ENCODE data around the gene KLHDC7B. TPM values are rescaled to one million over a fixed set of nuclear protein-coding genes. Genes with fewer than 3 reads are reported as not detected.
"Not testable (repeated sequence)": the region's sequence is repeated elsewhere in the genome, so short reads cannot be mapped to it uniquely, and the experiment has no call there.

The KLHDC7B gene
- total RNA-seq, 2 donors from 2014 or later, result 6.5 to 15.2 TPM

- peaks cover 37 to 39% of the 10 kb centered on the region in 2 donors for H3K4me1 Mint-ChIP-seq (ENCODE audit: low read depth in 2 of 2)
- no peaks in the 10 kb centered on the region for H3K36me3 Mint-ChIP-seq
- peak; percentile 49 to 68 for ATAC-seq
- no peaks in the 10 kb centered on the region for H3K27me3 Mint-ChIP-seq
- H3K4me3 Mint-ChIP-seq, result peak within 1 kb of the TSS; percentile 92
- H3K27ac Mint-ChIP-seq, result peak within 1 kb of the TSS; percentile 95
- peak; percentile 91 for DNase-seq (ENCODE audit: low spot score)
- H3K9me3 Mint-ChIP-seq, result no peaks in the 10 kb centered on the region
Measured at GRCh38 chr22:50529897-50530579, 15.7 kb upstream of the KLHDC7B start, which contains the start of gene TYMP. Gene TYMP, minus strand, starts transcription at chr22:50530012. Its CDS starts 303 bp downstream, at chr22:50529709.

- Mint-ChIP-seq H3K27me3 (no peaks in the 10 kb centered on the region), H3K36me3 (no peaks in the 10 kb centered on the region), H3K4me1 (ENCODE audit: low read depth in 2 of 2) (peaks cover 37 to 39% of the 10 kb centered on the region in 2 donors), H3K4me3 (peak overlapping the region; percentile 92), H3K27ac (peak overlapping the region; percentile 95), H3K9me3 (no peaks in the 10 kb centered on the region)
- ATAC-seq (peak; percentile 0), DNase-seq (ENCODE audit: low spot score) (peak; percentile 73)
Measured at GRCh38 chr22:50530580-50530876, 15.2 kb upstream of the KLHDC7B start.

- H3K36me3 Mint-ChIP-seq, result no peaks in the 10 kb centered on the region
- ATAC-seq (peak; percentile 67 to 70), DNase-seq (ENCODE audit: low spot score) (peak; percentile 93)
- H3K4me1 Mint-ChIP-seq (ENCODE audit: low read depth in 2 of 2), result peaks cover 37 to 39% of the 10 kb centered on the region in 2 donors
- H3K27ac Mint-ChIP-seq, result peak overlapping the region; percentile 95
- no peaks in the 10 kb centered on the region for H3K9me3 Mint-ChIP-seq
- peak overlapping the region; percentile 92 for H3K4me3 Mint-ChIP-seq
- no peaks in the 10 kb centered on the region for H3K27me3 Mint-ChIP-seq
Measured at GRCh38 chr22:50530877-50531545, 14.7 kb upstream of the KLHDC7B start.

- Mint-ChIP-seq H3K4me3 (peak overlapping the region; percentile 92), H3K9me3 (no peaks in the 10 kb centered on the region), H3K4me1 (ENCODE audit: low read depth in 2 of 2) (peaks cover 39 to 41% of the 10 kb centered on the region in 2 donors), H3K36me3 (no peaks in the 10 kb centered on the region), H3K27me3 (no peaks in the 10 kb centered on the region), H3K27ac (peak overlapping the region; percentile 95)
- DNase-seq (ENCODE audit: low spot score), result peak; percentile 85
- peak; percentile 62 to 64 for ATAC-seq
Measured at GRCh38 chr22:50531546-50531961, 14.1 kb upstream of the KLHDC7B start.

GRCh38 chr22:50531962-50532674 lies 13.6 kb upstream of the KLHDC7B start:
- H3K9me3 Mint-ChIP-seq, result no peaks in the 10 kb centered on the region
- H3K4me1 Mint-ChIP-seq (ENCODE audit: low read depth in 2 of 2), result peaks cover 37 to 39% of the 10 kb centered on the region in 2 donors
- peak overlapping the region; percentile 92 for H3K4me3 Mint-ChIP-seq
- DNase-seq (ENCODE audit: low spot score) (no peak), ATAC-seq (no peak)
- H3K27ac Mint-ChIP-seq, result peak overlapping the region; percentile 92 to 95
- no peaks in the 10 kb centered on the region for H3K36me3 Mint-ChIP-seq
- H3K27me3 Mint-ChIP-seq, result no peaks in the 10 kb centered on the region

GRCh38 chr22:50532824-50533796 lies 12.6 kb upstream of the KLHDC7B start:
- no peaks in the 10 kb centered on the region for H3K27me3 Mint-ChIP-seq
- H3K36me3 Mint-ChIP-seq, result peaks cover 5% of the 10 kb centered on the region
- no peak for DNase-seq (ENCODE audit: low spot score)
- peaks cover 3% of the 10 kb centered on the region for H3K9me3 Mint-ChIP-seq
- H3K27ac Mint-ChIP-seq, result peak overlapping the region; percentile 92 to 95
- peaks cover 34 to 36% of the 10 kb centered on the region in 2 donors for H3K4me1 Mint-ChIP-seq (ENCODE audit: low read depth in 2 of 2)
- no peak for ATAC-seq
- H3K4me3 Mint-ChIP-seq, result peak overlapping the region; percentile 92

GRCh38 chr22:50533856-50534711 lies 11.6 kb upstream of the KLHDC7B start:
- ATAC-seq; DNase-seq (ENCODE audit: low spot score); H3K27me3 Mint-ChIP-seq; H3K4me3 Mint-ChIP-seq; H3K36me3 Mint-ChIP-seq; H3K9me3 Mint-ChIP-seq: not testable (repeated sequence)
- H3K27ac Mint-ChIP-seq, result peak overlapping the region; percentile 92 to 95
- H3K4me1 Mint-ChIP-seq (ENCODE audit: low read depth in 2 of 2), result peaks cover 30 to 35% of the 10 kb centered on the region in 2 donors

- DNase-seq (ENCODE audit: low spot score) (no peak), ATAC-seq (no peak)
- Mint-ChIP-seq H3K4me1 (ENCODE audit: low read depth in 2 of 2) (peaks cover 40 to 45% of the 10 kb centered on the region in 2 donors), H3K36me3 (peaks cover 10% of the 10 kb centered on the region), H3K9me3 (peaks cover 3% of the 10 kb centered on the region), H3K4me3 (no peak overlapping the region), H3K27me3 (no peaks in the 10 kb centered on the region), H3K27ac (peak overlapping the region; percentile 92 to 95)
Measured at GRCh38 chr22:50535113-50535512, 10.6 kb upstream of the KLHDC7B start.

- DNase-seq (ENCODE audit: low spot score), result no peak
- ATAC-seq, result no peak
- Mint-ChIP-seq H3K4me3 (no peak overlapping the region), H3K27me3 (no peaks in the 10 kb centered on the region), H3K4me1 (ENCODE audit: low read depth in 2 of 2) (peaks cover 50 to 54% of the 10 kb centered on the region in 2 donors), H3K27ac (peak overlapping the region; percentile 95 to 99), H3K36me3 (peaks cover 10% of the 10 kb centered on the region), H3K9me3 (peaks cover 3% of the 10 kb centered on the region)
Measured at GRCh38 chr22:50536226-50536625, 9.5 kb upstream of the KLHDC7B start.

- Mint-ChIP-seq H3K27ac (peak overlapping the region; percentile 95 to 99), H3K4me1 (ENCODE audit: low read depth in 2 of 2) (peaks cover 61 to 65% of the 10 kb centered on the region in 2 donors), H3K36me3 (peaks cover 16% of the 10 kb centered on the region), H3K9me3 (peaks cover 5% of the 10 kb centered on the region), H3K27me3 (no peaks in the 10 kb centered on the region), H3K4me3 (peak overlapping the region; percentile 93)
- ATAC-seq (no peak), DNase-seq (ENCODE audit: low spot score) (no peak)
Measured at GRCh38 chr22:50537765-50538164, 7.9 kb upstream of the KLHDC7B start.

- H3K4me1 Mint-ChIP-seq (ENCODE audit: low read depth in 2 of 2), result peaks cover 60 to 63% of the 10 kb centered on the region in 2 donors
- H3K4me3 Mint-ChIP-seq, result peak overlapping the region; percentile 90
- ATAC-seq (no peak), DNase-seq (ENCODE audit: low spot score) (no peak)
- H3K9me3 Mint-ChIP-seq, result peaks cover 5% of the 10 kb centered on the region
- peak overlapping the region; percentile 95 to 99 for H3K27ac Mint-ChIP-seq
- peaks cover 16% of the 10 kb centered on the region for H3K36me3 Mint-ChIP-seq
- no peaks in the 10 kb centered on the region for H3K27me3 Mint-ChIP-seq
Measured at GRCh38 chr22:50540381-50540780, 5.3 kb upstream of the KLHDC7B start.

- not testable (repeated sequence) for H3K27me3 Mint-ChIP-seq, H3K9me3 Mint-ChIP-seq
- H3K4me3 Mint-ChIP-seq, result peak overlapping the region; percentile 90
- peak; percentile 90 for DNase-seq (ENCODE audit: low spot score)
- peak; percentile 69 to 85 for ATAC-seq
- H3K27ac Mint-ChIP-seq, result peak overlapping the region; percentile 95 to 99
- peaks cover 63 to 71% of the 10 kb centered on the region in 2 donors for H3K4me1 Mint-ChIP-seq (ENCODE audit: low read depth in 2 of 2)
- H3K36me3 Mint-ChIP-seq, result peaks cover 16% of the 10 kb centered on the region
Measured at GRCh38 chr22:50541667-50542026, 4.1 kb upstream of the KLHDC7B start.
